DND-41 (cell line): ENCODE measurements around the gene STX19.

Source experiments
- ATAC-seq: fragments of 200-7000 bp; cut with Tn5 transposase; 3 replicates; pipeline ENCODE4 v1.9.1; 2021; ENCODE audit warnings: low read depth; ENCODE audit not compliant: insufficient read depth
- DNase-seq: peaks from one replicate; pipeline ENCODE4 v3.0.0-alpha.2; 2020
- H2AFZ ChIP-seq: 2 replicates; pipeline ENCODE4 v1.6.0; 2012; ENCODE audit warnings: low read depth, low read length
- H3K27ac ChIP-seq: 2 replicates; pipeline ENCODE4 v1.5.1; 2012; ENCODE audit warnings: low read length, inconsistent platforms
- H3K27me3 ChIP-seq: fragments of 200-600 bp; sonication (generic); 2 replicates; pipeline ENCODE4 v1.6.0; 2012; ENCODE audit warnings: low read length, mild to moderate bottlenecking, inconsistent platforms; ENCODE audit not compliant: insufficient read depth, poor library complexity
- H3K36me3 ChIP-seq: 2 replicates; pipeline ENCODE4 v1.5.1; 2012; ENCODE audit warnings: low read length, inconsistent platforms; ENCODE audit not compliant: insufficient read depth
- H3K4me1 ChIP-seq: 2 replicates; pipeline ENCODE4 v1.5.1; 2012; ENCODE audit warnings: mild to moderate bottlenecking, low read length; ENCODE audit not compliant: insufficient read depth
- H3K4me2 ChIP-seq: 2 replicates; pipeline ENCODE4 v1.6.0; 2012; ENCODE audit warnings: mild to moderate bottlenecking, moderate library complexity, low read length, inconsistent platforms; ENCODE audit not compliant: insufficient read depth
- H3K4me3 ChIP-seq, 2 experiments: fragments of 200-600 bp in 1 of 2; shearing (Covaris generic) in 1 of 2; 2 replicates each; pipeline ENCODE4 v1.5.1; 2012 to 2016; ENCODE audit warnings: inconsistent platforms in 2 of 2, low read length in 2 of 2, mild to moderate bottlenecking in 2 of 2, low read depth in 1 of 2, moderate library complexity in 1 of 2
- H3K79me2 ChIP-seq: 2 replicates; pipeline ENCODE4 v1.6.0; 2012; ENCODE audit warnings: low read length, inconsistent platforms; ENCODE audit not compliant: insufficient read depth
- H3K9ac ChIP-seq: 2 replicates; pipeline ENCODE4 v1.6.0; 2012; ENCODE audit warnings: low read depth, mild to moderate bottlenecking, inconsistent platforms, low read length, moderate library complexity
- H3K9me3 ChIP-seq: 2 replicates; pipeline ENCODE4 v1.5.1; 2012; ENCODE audit warnings: low read length, moderate library complexity, mild to moderate bottlenecking, inconsistent platforms; ENCODE audit not compliant: insufficient read depth, severe bottlenecking
- H4K20me1 ChIP-seq: 2 replicates; pipeline ENCODE4 v1.6.0; 2012; ENCODE audit warnings: low read length; ENCODE audit not compliant: insufficient read depth
- EZH2 ChIP-seq: IDR thresholded peaks from 3 replicates; pipeline ENCODE4 v1.6.1; 2012; ENCODE audit warnings: borderline replicate concordance, low read depth, mild to moderate bottlenecking, moderate library complexity, low read length, inconsistent platforms; ENCODE audit not compliant: severe bottlenecking
- TF ChIP-seq, protein P1 (sequence below): IDR thresholded peaks from 2 replicates; pipeline ENCODE4 v1.5.1; 2012; ENCODE audit warnings: borderline replicate concordance, low read length, moderate library complexity, mild to moderate bottlenecking; ENCODE audit not compliant: poor library complexity, severe bottlenecking; ENCODE audit errors: extremely low read depth

STX19 gene

GRCh38 chr3:94001191-94001590 lies 27.2 kb downstream of the STX19 start:
- Histone ChIP-seq H3K27ac (no peak overlapping the region), H3K4me1 (peaks cover 5% of the 10 kb centered on the region; the same call in 1 of the 2 replicates), H2AFZ (no peak overlapping the region), H3K4me3 (no peak overlapping the region), H3K4me2 (no peak overlapping the region), H3K79me2 (no peaks in the 10 kb centered on the region), H3K9ac (no peak overlapping the region), H3K36me3 (peaks cover 6% of the 10 kb centered on the region; the same call in 1 of the 2 replicates), H3K9me3 (no peaks in the 10 kb centered on the region), H3K27me3 (no peaks in the 10 kb centered on the region), H4K20me1 (no peaks in the 10 kb centered on the region)
- ATAC-seq (no peak), DNase-seq (no peak)
- TF ChIP-seq, protein P1, sequence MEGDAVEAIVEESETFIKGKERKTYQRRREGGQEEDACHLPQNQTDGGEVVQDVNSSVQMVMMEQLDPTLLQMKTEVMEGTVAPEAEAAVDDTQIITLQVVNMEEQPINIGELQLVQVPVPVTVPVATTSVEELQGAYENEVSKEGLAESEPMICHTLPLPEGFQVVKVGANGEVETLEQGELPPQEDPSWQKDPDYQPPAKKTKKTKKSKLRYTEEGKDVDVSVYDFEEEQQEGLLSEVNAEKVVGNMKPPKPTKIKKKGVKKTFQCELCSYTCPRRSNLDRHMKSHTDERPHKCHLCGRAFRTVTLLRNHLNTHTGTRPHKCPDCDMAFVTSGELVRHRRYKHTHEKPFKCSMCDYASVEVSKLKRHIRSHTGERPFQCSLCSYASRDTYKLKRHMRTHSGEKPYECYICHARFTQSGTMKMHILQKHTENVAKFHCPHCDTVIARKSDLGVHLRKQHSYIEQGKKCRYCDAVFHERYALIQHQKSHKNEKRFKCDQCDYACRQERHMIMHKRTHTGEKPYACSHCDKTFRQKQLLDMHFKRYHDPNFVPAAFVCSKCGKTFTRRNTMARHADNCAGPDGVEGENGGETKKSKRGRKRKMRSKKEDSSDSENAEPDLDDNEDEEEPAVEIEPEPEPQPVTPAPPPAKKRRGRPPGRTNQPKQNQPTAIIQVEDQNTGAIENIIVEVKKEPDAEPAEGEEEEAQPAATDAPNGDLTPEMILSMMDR, result no peak
- no peak for TF ChIP-seq EZH2

- no peak for ATAC-seq
- Histone ChIP-seq H3K4me1 (no peaks in the 10 kb centered on the region), H3K9ac (no peak overlapping the region)
These were observed 34.3 kb downstream of the STX19 start for GRCh38 chr3:93994056-93994455.

DNA sequence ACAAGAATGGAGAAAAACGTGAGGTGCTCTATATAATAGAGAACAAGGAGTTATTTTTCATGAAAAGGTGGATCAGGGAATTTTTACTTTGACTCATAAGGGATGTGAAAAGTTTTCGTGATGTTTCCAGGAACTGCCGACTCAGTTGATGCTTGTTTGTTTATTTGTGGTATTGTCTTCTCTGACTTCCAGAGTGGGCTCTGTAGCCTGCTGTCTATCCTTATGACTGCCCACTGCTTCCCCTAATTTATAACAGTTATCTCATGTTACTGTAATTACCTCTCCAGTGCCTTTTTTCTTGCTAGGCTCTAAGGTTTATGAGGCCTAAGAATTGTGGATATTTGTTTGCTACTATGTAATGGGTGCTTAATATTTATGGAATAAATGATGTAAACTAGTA lies 36.2 kb downstream of the STX19 start:
- Histone ChIP-seq H3K27ac (no peak overlapping the region), H3K36me3 (peaks cover 6% of the 10 kb centered on the region; the same call in 1 of the 2 replicates), H3K9ac (no peak overlapping the region), H4K20me1 (peaks cover 8% of the 10 kb centered on the region; the same call in 1 of the 2 replicates), H3K27me3 (no peaks in the 10 kb centered on the region), H3K4me2 (no peak overlapping the region), H3K4me3 (no peak overlapping the region), H3K4me1 (no peaks in the 10 kb centered on the region), H2AFZ (no peak overlapping the region), H3K79me2 (peaks cover 20% of the 10 kb centered on the region), H3K9me3 (no peaks in the 10 kb centered on the region)
- DNase-seq (no peak), ATAC-seq (no peak)
- TF ChIP-seq, protein P1, result no peak
- TF ChIP-seq EZH2, result no peak

More at GRCh38 chr3:93994056-93994455, 34.3 kb downstream of the STX19 start:
- Histone ChIP-seq H3K27me3 (no peaks in the 10 kb centered on the region), H3K9me3 (no peaks in the 10 kb centered on the region), H3K79me2 (peaks cover 14% of the 10 kb centered on the region; the same call in 1 of the 2 replicates), H4K20me1 (peaks cover 4% of the 10 kb centered on the region; the same call in 1 of the 2 replicates), H3K4me2 (no peak overlapping the region), H2AFZ (no peak overlapping the region), H3K36me3 (peaks cover 6% of the 10 kb centered on the region; the same call in 1 of the 2 replicates), H3K27ac (no peak overlapping the region), H3K4me3 (no peak overlapping the region)
- DNase-seq, result no peak
- TF ChIP-seq EZH2, result no peak
- TF ChIP-seq, protein P1, result no peak
